Astrocyte (in vitro differentiated cells and primary cell): Measurements from ENCODE around the gene PTPRN. TPM values are rescaled to one million over a fixed set of nuclear protein-coding genes. Genes with fewer than 3 reads are reported as not detected.

Source experiments
- DNase-seq: peaks from one replicate; pipeline ENCODE4 v3.0.0-alpha.2; 2010; ENCODE audit warnings: low read depth
- FAIRE-seq: peaks from 2 replicates; lab custom pipeline; 2011; peaks lifted over from hg19 to GRCh38; lab: Jason Lieb, UNC
- H2AFZ ChIP-seq: 2 replicates; pipeline ENCODE4 v1.6.0; 2012; ENCODE audit warnings: low read depth, low read length, inconsistent platforms
- H3K27ac ChIP-seq: 2 replicates; pipeline ENCODE4 v1.5.1; 2011; ENCODE audit warnings: low read depth, low read length, inconsistent platforms
- H3K27me3 ChIP-seq: 2 replicates; pipeline ENCODE4 v1.6.0; 2011; ENCODE audit warnings: low read length, inconsistent platforms; ENCODE audit not compliant: insufficient read depth
- H3K36me3 ChIP-seq: 2 replicates; pipeline ENCODE4 v1.5.1; 2011; ENCODE audit warnings: low read length, inconsistent platforms; ENCODE audit not compliant: insufficient read depth
- H3K4me1 ChIP-seq: 2 replicates; pipeline ENCODE4 v1.5.1; 2011; ENCODE audit warnings: low read length, inconsistent platforms; ENCODE audit not compliant: insufficient read depth
- H3K4me2 ChIP-seq: 2 replicates; pipeline ENCODE4 v1.6.0; 2012; ENCODE audit warnings: low read length, inconsistent platforms
- H3K4me3 ChIP-seq: 2 replicates; pipeline ENCODE4 v1.5.1; 2011; ENCODE audit warnings: low read depth, mild to moderate bottlenecking, low read length, inconsistent platforms; ENCODE audit not compliant: insufficient read depth
- H3K79me2 ChIP-seq: 2 replicates; pipeline ENCODE4 v1.6.0; 2012; ENCODE audit warnings: mild to moderate bottlenecking, low read length, inconsistent platforms; ENCODE audit not compliant: insufficient read depth
- H3K9ac ChIP-seq: 2 replicates; pipeline ENCODE4 v1.6.0; 2012; ENCODE audit warnings: mild to moderate bottlenecking, low read length, inconsistent platforms
- H3K9me3 ChIP-seq: 2 replicates; pipeline ENCODE4 v1.5.1; 2012; ENCODE audit warnings: low read depth, mild to moderate bottlenecking, low read length, inconsistent platforms; ENCODE audit not compliant: insufficient read depth
- H4K20me1 ChIP-seq: 2 replicates; pipeline ENCODE4 v1.6.0; 2012; ENCODE audit warnings: low read length, inconsistent platforms; ENCODE audit not compliant: insufficient read depth
- H3K27ac Mint-ChIP-seq: one replicate; pipeline ENCODE4 v1.8.0; 2021; ENCODE audit warnings: mild to moderate bottlenecking, mixed read lengths; ENCODE audit not compliant: unreplicated experiment
- H3K27me3 Mint-ChIP-seq: one replicate; pipeline ENCODE4 v1.8.0; 2021; ENCODE audit warnings: low read depth, mixed read lengths; ENCODE audit not compliant: unreplicated experiment
- H3K36me3 Mint-ChIP-seq: one replicate; pipeline ENCODE4 v1.8.0; 2021; ENCODE audit warnings: low read depth, mixed read lengths; ENCODE audit not compliant: unreplicated experiment
- H3K4me1 Mint-ChIP-seq: one replicate; pipeline ENCODE4 v1.8.0; 2021; ENCODE audit warnings: low read depth, mixed read lengths; ENCODE audit not compliant: unreplicated experiment
- H3K4me3 Mint-ChIP-seq: one replicate; pipeline ENCODE4 v1.8.0; 2021; ENCODE audit warnings: mild to moderate bottlenecking, moderate library complexity, mixed read lengths; ENCODE audit not compliant: unreplicated experiment
- H3K9me3 Mint-ChIP-seq: one replicate; pipeline ENCODE4 v1.8.0; 2021; ENCODE audit warnings: mild to moderate bottlenecking, mixed read lengths; ENCODE audit not compliant: unreplicated experiment
- EZH2 ChIP-seq: IDR thresholded peaks from 2 replicates; pipeline ENCODE4 v1.6.1; 2012; ENCODE audit warnings: mild to moderate bottlenecking, low read length, inconsistent platforms; ENCODE audit not compliant: insufficient read depth
- total RNA-seq: library from RNA; stranded (reverse); gene quantifications from 2 replicates; pipeline ENCODE4 v1.2.1, GENCODE V29; 2021
- TF ChIP-seq, protein P1 (sequence below): IDR thresholded peaks from 2 replicates; pipeline ENCODE4 v1.5.1; 2011; ENCODE audit warnings: low read depth, mild to moderate bottlenecking, inconsistent platforms, low read length, moderate library complexity; ENCODE audit not compliant: insufficient read depth

PTPRN gene
- total RNA-seq, 1 donor from 2014 or later, result 76.6 TPM

DNA sequence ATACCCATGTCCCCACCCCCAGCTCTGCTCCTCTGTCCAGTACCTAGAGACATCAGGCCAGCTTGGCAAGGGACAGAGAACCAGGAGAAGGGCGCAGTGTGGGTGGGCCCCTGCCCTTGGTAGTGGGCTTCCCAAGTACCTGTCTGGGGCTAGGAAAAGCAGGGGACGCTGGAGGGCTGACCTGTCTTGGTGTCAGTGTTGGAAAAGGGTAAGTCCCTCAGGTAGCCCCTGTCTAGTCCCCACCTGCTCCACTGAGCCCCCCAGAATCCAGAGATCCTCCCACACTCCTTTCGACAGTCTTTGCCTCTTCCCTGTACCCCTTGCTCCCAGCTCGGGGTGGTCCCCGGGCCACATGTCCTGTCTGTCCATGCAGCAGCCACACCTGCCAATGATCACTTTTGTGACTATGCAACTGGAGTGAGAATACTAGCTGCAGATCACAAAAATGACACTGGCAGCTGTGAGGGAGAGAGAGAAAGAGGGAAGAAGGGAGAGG is 15.4 kb downstream of the PTPRN start:
- no peaks in the 10 kb centered on the region for H3K9me3 Mint-ChIP-seq
- H3K27ac Mint-ChIP-seq, result peak overlapping the region; percentile 56
- H3K36me3 Mint-ChIP-seq, result peaks cover 8% of the 10 kb centered on the region
- peaks cover 2% of the 10 kb centered on the region for H3K4me1 Mint-ChIP-seq
- TF ChIP-seq, protein P1, sequence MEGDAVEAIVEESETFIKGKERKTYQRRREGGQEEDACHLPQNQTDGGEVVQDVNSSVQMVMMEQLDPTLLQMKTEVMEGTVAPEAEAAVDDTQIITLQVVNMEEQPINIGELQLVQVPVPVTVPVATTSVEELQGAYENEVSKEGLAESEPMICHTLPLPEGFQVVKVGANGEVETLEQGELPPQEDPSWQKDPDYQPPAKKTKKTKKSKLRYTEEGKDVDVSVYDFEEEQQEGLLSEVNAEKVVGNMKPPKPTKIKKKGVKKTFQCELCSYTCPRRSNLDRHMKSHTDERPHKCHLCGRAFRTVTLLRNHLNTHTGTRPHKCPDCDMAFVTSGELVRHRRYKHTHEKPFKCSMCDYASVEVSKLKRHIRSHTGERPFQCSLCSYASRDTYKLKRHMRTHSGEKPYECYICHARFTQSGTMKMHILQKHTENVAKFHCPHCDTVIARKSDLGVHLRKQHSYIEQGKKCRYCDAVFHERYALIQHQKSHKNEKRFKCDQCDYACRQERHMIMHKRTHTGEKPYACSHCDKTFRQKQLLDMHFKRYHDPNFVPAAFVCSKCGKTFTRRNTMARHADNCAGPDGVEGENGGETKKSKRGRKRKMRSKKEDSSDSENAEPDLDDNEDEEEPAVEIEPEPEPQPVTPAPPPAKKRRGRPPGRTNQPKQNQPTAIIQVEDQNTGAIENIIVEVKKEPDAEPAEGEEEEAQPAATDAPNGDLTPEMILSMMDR, result no peak
- TF ChIP-seq EZH2, result no peak
- peaks cover 2% of the 10 kb centered on the region for H3K27me3 Mint-ChIP-seq
- no peaks in the 10 kb centered on the region for H3K9me3 ChIP-seq
- H2AFZ ChIP-seq, result peak overlapping the region; percentile 95
- DNase-seq (no peak), FAIRE-seq (no peak)
- H3K4me3 Mint-ChIP-seq, result peak overlapping the region; percentile 75
- H4K20me1 ChIP-seq, result no peaks in the 10 kb centered on the region
- no peak overlapping the region for H3K4me3 ChIP-seq
- no peak overlapping the region for H3K27ac ChIP-seq
- peaks cover 19% of the 10 kb centered on the region for H3K4me1 ChIP-seq
- no peaks in the 10 kb centered on the region for H3K27me3 ChIP-seq
- no peaks in the 10 kb centered on the region for H3K36me3 ChIP-seq
- H3K9ac ChIP-seq, result peak overlapping the region; percentile 77
- H3K4me2 ChIP-seq, result peak overlapping the region; percentile 85
- no peaks in the 10 kb centered on the region for H3K79me2 ChIP-seq

DNA sequence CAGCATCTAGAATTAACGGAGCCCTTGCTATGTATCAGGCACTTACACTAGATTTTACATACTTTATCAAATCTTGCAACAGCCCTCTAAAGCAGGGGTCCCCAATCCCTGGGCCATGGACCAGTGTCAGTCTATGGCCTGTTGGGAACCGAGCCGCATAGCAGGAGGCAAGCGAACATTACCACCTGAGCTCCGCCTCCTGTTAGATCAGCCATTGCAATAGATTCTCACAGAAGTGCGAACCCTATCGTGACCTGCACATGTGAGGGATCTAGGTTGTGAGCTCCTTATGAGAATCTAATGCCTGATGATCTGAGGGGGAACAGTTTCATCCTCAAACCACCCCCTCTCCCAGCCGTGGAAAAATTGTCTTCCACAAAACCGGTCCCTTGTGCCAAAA is 16.6 kb downstream of the PTPRN start:
- TF ChIP-seq, protein P1, result no peak
- TF ChIP-seq EZH2, result no peak
- peaks cover 19% of the 10 kb centered on the region for H3K4me1 ChIP-seq
- H3K4me3 Mint-ChIP-seq, result peak overlapping the region; percentile 20

DNA sequence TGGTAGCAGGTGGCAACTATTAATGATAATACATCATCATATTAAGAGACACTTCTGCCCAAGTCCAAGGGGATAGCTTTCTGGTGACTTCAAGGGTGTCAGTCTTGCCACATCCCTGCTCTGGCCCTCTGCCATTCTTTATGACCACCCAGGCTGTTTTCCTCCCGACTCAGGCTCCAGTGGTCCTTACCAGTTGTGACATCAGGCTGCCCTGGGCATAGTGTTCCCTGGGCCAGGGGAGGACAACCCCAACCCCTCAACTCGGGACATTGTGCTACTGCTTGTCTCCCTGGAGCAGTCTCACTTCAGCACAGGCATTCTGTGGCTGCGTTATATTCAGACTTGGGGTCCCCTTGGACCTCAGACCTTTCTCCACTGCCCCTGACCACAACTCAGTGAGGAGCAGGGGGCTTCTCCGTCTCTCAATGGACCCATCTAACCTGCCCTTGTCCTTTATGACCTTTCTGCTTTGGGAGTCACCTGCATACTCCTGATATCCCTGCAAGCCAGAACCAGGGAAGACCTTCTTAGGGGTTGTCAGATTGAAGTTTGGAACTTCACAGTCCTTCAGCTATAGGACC is 17.2 kb downstream of the PTPRN start:
- no peaks in the 10 kb centered on the region for H3K36me3 ChIP-seq
- no peak for DNase-seq

More for the DNA sequence above, 16.6 kb downstream of the PTPRN start:
- Mint-ChIP-seq H3K36me3 (peaks cover 8% of the 10 kb centered on the region), H3K27me3 (peaks cover 2% of the 10 kb centered on the region), H3K27ac (no peak overlapping the region), H3K4me1 (peaks cover 3% of the 10 kb centered on the region), H3K9me3 (no peaks in the 10 kb centered on the region)
- DNase-seq (no peak), FAIRE-seq (no peak)
- Histone ChIP-seq H3K27ac (no peak overlapping the region), H3K79me2 (no peaks in the 10 kb centered on the region), H3K4me3 (no peak overlapping the region), H3K9me3 (no peaks in the 10 kb centered on the region), H3K36me3 (no peaks in the 10 kb centered on the region), H3K4me2 (no peak overlapping the region), H3K27me3 (no peaks in the 10 kb centered on the region), H2AFZ (no peak overlapping the region), H4K20me1 (no peaks in the 10 kb centered on the region), H3K9ac (no peak overlapping the region)

More for the DNA sequence above, 17.2 kb downstream of the PTPRN start:
- Histone ChIP-seq H3K4me1 (peaks cover 19% of the 10 kb centered on the region), H3K27ac (no peak overlapping the region), H3K79me2 (no peaks in the 10 kb centered on the region), H4K20me1 (no peaks in the 10 kb centered on the region), H3K4me3 (no peak overlapping the region), H3K9me3 (no peaks in the 10 kb centered on the region), H3K9ac (no peak overlapping the region), H3K4me2 (no peak overlapping the region), H3K27me3 (no peaks in the 10 kb centered on the region), H2AFZ (no peak overlapping the region)
- Mint-ChIP-seq H3K27me3 (peaks cover 2% of the 10 kb centered on the region), H3K36me3 (peaks cover 8% of the 10 kb centered on the region), H3K9me3 (no peaks in the 10 kb centered on the region), H3K4me1 (peaks cover 3% of the 10 kb centered on the region), H3K4me3 (no peak overlapping the region), H3K27ac (no peak overlapping the region)
- TF ChIP-seq EZH2, result no peak
- TF ChIP-seq, protein P1, result no peak
- FAIRE-seq, result no peak
